Trophoblast cell (in vitro differentiated cells and primary cell): ENCODE results near the gene RLF.

Experiments used
- DNase-seq, 2 donors: peaks; one replicate each; pipeline ENCODE4 v3.0.0-alpha.2; 2016
- H2AFZ ChIP-seq: 2 replicates; pipeline ENCODE4 v1.6.1; 2013; ENCODE audit warnings: low read length, moderate library complexity, mild to moderate bottlenecking; ENCODE audit not compliant: insufficient read depth, poor library complexity
- H2AK5ac ChIP-seq: 2 replicates; pipeline ENCODE4 v1.6.1; 2013; ENCODE audit warnings: mild to moderate bottlenecking, low read length
- H2BK120ac ChIP-seq: 2 replicates; pipeline ENCODE4 v1.6.1; 2013; ENCODE audit warnings: low read length, mild to moderate bottlenecking, moderate library complexity; ENCODE audit not compliant: insufficient read depth, poor library complexity
- H2BK12ac ChIP-seq: 2 replicates; pipeline ENCODE4 v1.6.1; 2013; ENCODE audit warnings: mild to moderate bottlenecking, low read length, moderate library complexity
- H2BK5ac ChIP-seq: 2 replicates; pipeline ENCODE4 v1.6.1; 2013; ENCODE audit warnings: low read length, low read depth, moderate library complexity, mild to moderate bottlenecking; ENCODE audit not compliant: poor library complexity
- H3K14ac ChIP-seq: 2 replicates; pipeline ENCODE4 v1.6.1; 2013; ENCODE audit warnings: mild to moderate bottlenecking, low read length
- H3K18ac ChIP-seq: 2 replicates; pipeline ENCODE4 v1.6.1; 2013; ENCODE audit warnings: mild to moderate bottlenecking, low read length
- H3K23ac ChIP-seq: 2 replicates; pipeline ENCODE4 v1.6.1; 2013; ENCODE audit warnings: low read length
- H3K27ac ChIP-seq: 2 replicates; pipeline ENCODE4 v1.5.1; 2013; ENCODE audit warnings: low read depth, mild to moderate bottlenecking, inconsistent platforms, low read length, moderate library complexity
- H3K27me3 ChIP-seq: 2 replicates; pipeline ENCODE4 v1.6.1; 2013; ENCODE audit warnings: inconsistent platforms, mild to moderate bottlenecking, low read length, moderate library complexity; ENCODE audit not compliant: insufficient read depth
- H3K36me3 ChIP-seq, 2 experiments: 1 replicate in 1 of 2; 2 replicates in 1 of 2; pipeline ENCODE4 v1.6.1; 2013; ENCODE audit warnings: low read length in 2 of 2, mild to moderate bottlenecking in 2 of 2, moderate library complexity in 1 of 2; ENCODE audit not compliant: insufficient read depth in 2 of 2, control insufficient read depth in 1 of 2
- H3K4ac ChIP-seq: 2 replicates; pipeline ENCODE4 v1.6.1; 2013; ENCODE audit warnings: low read depth, mild to moderate bottlenecking, low read length, moderate library complexity
- H3K4me1 ChIP-seq, 2 experiments: 1 replicate in 1 of 2; 2 replicates in 1 of 2; pipeline ENCODE4 v1.6.1; 2013; ENCODE audit warnings: low read length in 2 of 2, mild to moderate bottlenecking in 2 of 2, moderate library complexity in 1 of 2; ENCODE audit not compliant: insufficient read depth in 2 of 2, control insufficient read depth in 1 of 2
- H3K4me2 ChIP-seq: 2 replicates; pipeline ENCODE4 v1.6.1; 2013; ENCODE audit warnings: inconsistent platforms, mild to moderate bottlenecking, low read length, moderate library complexity
- H3K4me3 ChIP-seq: 2 replicates; pipeline ENCODE4 v1.5.1; 2013; ENCODE audit warnings: mild to moderate bottlenecking, low read depth, low read length, inconsistent platforms
- H3K79me1 ChIP-seq: one replicate; pipeline ENCODE4 v1.6.1; 2013; ENCODE audit warnings: low read length
- H3K79me2 ChIP-seq: 2 replicates; pipeline ENCODE4 v1.6.1; 2013; ENCODE audit warnings: low read length, mild to moderate bottlenecking; ENCODE audit not compliant: control insufficient read depth, insufficient read depth, poor library complexity
- H3K9ac ChIP-seq: 2 replicates; pipeline ENCODE4 v1.6.1; 2013; ENCODE audit warnings: mild to moderate bottlenecking, low read length
- H3K9me3 ChIP-seq: 2 replicates; pipeline ENCODE4 v1.6.1; 2013; ENCODE audit warnings: low read depth, mild to moderate bottlenecking, control low read depth, inconsistent platforms, low read length; ENCODE audit not compliant: insufficient read depth
- H4K12ac ChIP-seq: 2 replicates; pipeline ENCODE4 v1.6.1; 2013; ENCODE audit warnings: low read depth, mild to moderate bottlenecking, low read length, moderate library complexity
- H4K8ac ChIP-seq: 2 replicates; pipeline ENCODE4 v1.6.1; 2013; ENCODE audit warnings: low read depth, mild to moderate bottlenecking, low read length, moderate library complexity
- H4K91ac ChIP-seq: one replicate; pipeline ENCODE4 v1.6.1; 2013; ENCODE audit warnings: low read depth, mild to moderate bottlenecking, low read length, moderate library complexity
- WGBS: extraction: QIAGEN DNeasy Blood & Tissue Kit; methylation state at CpG from one replicate; pipeline ENCODE4 v1.1.7; 2013; ENCODE audit warnings: missing lambda C conversion rate; ENCODE audit not compliant: insufficient read length, insufficient coverage; ENCODE audit errors: extremely low coverage; 5-methylcytosine and 5-hydroxymethylcytosine counted together

RLF gene

DNA sequence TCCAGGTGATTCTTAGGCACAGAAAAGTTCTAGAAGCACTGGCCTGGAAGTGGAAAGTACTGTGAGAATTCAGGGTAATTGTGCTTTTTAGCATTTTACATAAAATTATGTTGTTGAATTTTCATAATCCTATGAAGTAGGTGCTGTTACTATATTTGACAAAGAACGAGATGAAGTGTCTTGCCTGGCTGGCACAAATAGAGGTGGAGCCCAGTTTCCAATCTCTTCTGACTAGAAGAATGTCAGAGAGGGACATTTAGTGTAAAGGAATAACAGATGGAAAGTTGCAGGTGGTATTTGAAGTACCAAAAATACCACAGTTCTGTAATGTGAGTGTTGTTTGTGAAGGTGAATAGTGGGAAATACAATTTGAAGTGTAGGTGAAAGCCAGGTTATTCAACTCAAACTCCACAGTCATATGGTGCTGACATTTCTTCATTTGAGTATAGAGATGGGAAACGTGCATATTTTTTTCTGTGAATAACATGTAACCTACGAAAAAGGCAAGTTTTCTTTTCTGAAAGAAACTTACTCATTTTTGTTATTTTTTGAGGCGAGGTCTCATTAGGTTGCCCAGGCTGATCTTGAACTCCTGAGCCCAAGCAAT is 83.1 kb downstream of the RLF start:
- no peak overlapping the region for H4K12ac ChIP-seq
- no peak overlapping the region for H3K4me2 ChIP-seq
- no peak overlapping the region for H3K4ac ChIP-seq
- no peak overlapping the region for H2AFZ ChIP-seq
- H3K9me3 ChIP-seq, result no peaks in the 10 kb centered on the region
- H3K4me1 ChIP-seq, result no peaks in the 10 kb centered on the region
- H4K91ac ChIP-seq, result no peak overlapping the region
- H2AK5ac ChIP-seq, result no peak overlapping the region
- no peaks in the 10 kb centered on the region for H3K79me1 ChIP-seq
- DNase-seq, result no peak
- no peak overlapping the region for H3K9ac ChIP-seq
- peaks cover 0 to 3% of the 10 kb centered on the region in 2 experiments for H3K36me3 ChIP-seq
- no CpG with 5 or more reads among the region's 4 CpGs for WGBS
- no peak overlapping the region for H3K4me3 ChIP-seq
- no peak overlapping the region for H4K8ac ChIP-seq
- no peak overlapping the region for H3K27ac ChIP-seq
- H3K23ac ChIP-seq, result no peak overlapping the region
- no peak overlapping the region for H2BK5ac ChIP-seq
- H3K18ac ChIP-seq, result no peak overlapping the region
- H3K27me3 ChIP-seq, result no peaks in the 10 kb centered on the region
- H3K14ac ChIP-seq, result no peak overlapping the region
- no peaks in the 10 kb centered on the region for H3K79me2 ChIP-seq
- H2BK12ac ChIP-seq, result no peak overlapping the region
- H2BK120ac ChIP-seq, result no peak overlapping the region

DNA sequence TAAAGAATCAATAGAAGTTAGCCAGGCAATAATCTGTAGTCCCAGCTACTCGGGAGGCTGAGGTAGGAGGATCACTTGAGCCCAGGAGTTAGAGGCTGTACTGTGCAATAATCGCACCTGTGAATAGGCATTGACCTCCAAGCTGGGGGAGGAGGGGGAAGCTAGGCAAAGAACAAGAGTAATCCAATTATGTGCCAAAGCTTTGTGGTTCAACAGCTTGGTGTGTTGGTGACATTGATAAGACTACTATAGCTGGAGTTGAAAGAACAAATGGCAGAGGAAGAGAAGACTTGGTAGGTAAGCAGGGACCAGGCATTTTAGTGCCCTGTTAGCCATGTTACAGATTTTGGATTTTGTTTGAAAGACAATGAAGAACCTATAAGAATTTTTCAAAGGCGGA is 84.5 kb downstream of the RLF start:
- H4K12ac ChIP-seq, result no peak overlapping the region
- no peak overlapping the region for H3K4me3 ChIP-seq
- no peaks in the 10 kb centered on the region for H3K27me3 ChIP-seq
- no peak overlapping the region for H3K4ac ChIP-seq
- H2BK120ac ChIP-seq, result no peak overlapping the region
- no peak overlapping the region for H3K14ac ChIP-seq
- no peak overlapping the region for H4K91ac ChIP-seq
- no peak overlapping the region for H2BK5ac ChIP-seq
- no CpG with 5 or more reads among the region's 3 CpGs for WGBS
- no peaks in the 10 kb centered on the region for H3K4me1 ChIP-seq
- H2AFZ ChIP-seq, result no peak overlapping the region
- no peaks in the 10 kb centered on the region for H3K36me3 ChIP-seq
- H4K8ac ChIP-seq, result no peak overlapping the region
- H3K79me2 ChIP-seq, result no peaks in the 10 kb centered on the region
- no peak overlapping the region for H3K27ac ChIP-seq
- H3K79me1 ChIP-seq, result no peaks in the 10 kb centered on the region
- no peak overlapping the region for H2BK12ac ChIP-seq
- no peak overlapping the region for H3K9ac ChIP-seq
- no peak overlapping the region for H2AK5ac ChIP-seq
- no peak overlapping the region for H3K23ac ChIP-seq
- no peak overlapping the region for H3K4me2 ChIP-seq
- H3K9me3 ChIP-seq, result no peaks in the 10 kb centered on the region
- DNase-seq, result no peak
- H3K18ac ChIP-seq, result no peak overlapping the region

GRCh38 chr1:40247655-40248054 is 86.5 kb downstream of the RLF start, which contains the start of gene TMCO2:
TSS of gene TMCO2 (plus strand) at chr1:40247937. CDS start at chr1:40247994, 57 bp downstream.
- Histone ChIP-seq H3K36me3 (no peaks in the 10 kb centered on the region), H3K79me1 (no peaks in the 10 kb centered on the region), H2BK12ac (no peak within 1 kb of the TSS), H2BK120ac (no peak within 1 kb of the TSS), H3K4ac (no peak within 1 kb of the TSS), H2AFZ (no peak within 1 kb of the TSS), H3K18ac (no peak within 1 kb of the TSS), H3K9me3 (no peaks in the 10 kb centered on the region), H2BK5ac (no peak within 1 kb of the TSS), H3K79me2 (no peaks in the 10 kb centered on the region), H3K4me2 (no peak within 1 kb of the TSS), H3K9ac (no peak within 1 kb of the TSS), H3K23ac (no peak within 1 kb of the TSS), H4K8ac (no peak within 1 kb of the TSS), H3K4me3 (no peak within 1 kb of the TSS), H4K12ac (no peak within 1 kb of the TSS), H4K91ac (no peak within 1 kb of the TSS), H3K27me3 (no peaks in the 10 kb centered on the region), H3K27ac (no peak within 1 kb of the TSS), H2AK5ac (no peak within 1 kb of the TSS), H3K4me1 (no peaks in the 10 kb centered on the region), H3K14ac (no peak within 1 kb of the TSS)
- DNase-seq, result no peak
- no CpG with 5 or more reads among the region's 1 CpG for WGBS

GRCh38 chr1:40248412-40248811 is 87.2 kb downstream of the RLF start:
- no peak overlapping the region for H4K8ac ChIP-seq
- H2AFZ ChIP-seq, result no peak overlapping the region
- no peak overlapping the region for H2BK120ac ChIP-seq
- no peak overlapping the region for H2BK12ac ChIP-seq
- H3K79me2 ChIP-seq, result no peaks in the 10 kb centered on the region
- no peak overlapping the region for H3K9ac ChIP-seq
- H3K4me1 ChIP-seq, result no peaks in the 10 kb centered on the region
- H2AK5ac ChIP-seq, result no peak overlapping the region
- H3K4me2 ChIP-seq, result no peak overlapping the region
- H3K14ac ChIP-seq, result no peak overlapping the region
- H3K4me3 ChIP-seq, result no peak overlapping the region
- H3K36me3 ChIP-seq, result no peaks in the 10 kb centered on the region
- H4K12ac ChIP-seq, result no peak overlapping the region
- H3K27ac ChIP-seq, result no peak overlapping the region
- no peaks in the 10 kb centered on the region for H3K79me1 ChIP-seq
- no peaks in the 10 kb centered on the region for H3K9me3 ChIP-seq
- H3K4ac ChIP-seq, result no peak overlapping the region
- H3K23ac ChIP-seq, result no peak overlapping the region
- no peak overlapping the region for H2BK5ac ChIP-seq
- H4K91ac ChIP-seq, result no peak overlapping the region
- no peak overlapping the region for H3K18ac ChIP-seq
- no peak for DNase-seq
- H3K27me3 ChIP-seq, result no peaks in the 10 kb centered on the region
